Neural cell (in vitro differentiated cells): ENCODE results near the gene CCDC148. TPM values are rescaled to one million over a fixed set of nuclear protein-coding genes. Genes with fewer than 3 reads are reported as not detected.

Experiments
- H2AFZ ChIP-seq: fragments of 200-600, 300-800 bp; sonication (generic), shearing (Covaris generic); 2 replicates; pipeline ENCODE4 v1.6.0; 2014; ENCODE audit warnings: low read depth, mild to moderate bottlenecking, antibody characterized with exemption, low read length, moderate library complexity
- H3F3A ChIP-seq: fragments of 200-600 bp; shearing (Covaris generic); 2 replicates; pipeline ENCODE4 v1.6.1; 2016; ENCODE audit warnings: mild to moderate bottlenecking, moderate library complexity, mixed read lengths, antibody characterized with exemption, low read length; ENCODE audit not compliant: insufficient read depth, poor library complexity, severe bottlenecking
- H3K27ac ChIP-seq: fragments of 200-600, 300-800 bp; sonication (generic), shearing (Covaris generic); 2 replicates; pipeline ENCODE4 v1.5.1; 2014; ENCODE audit warnings: mild to moderate bottlenecking, low read length, moderate library complexity
- H3K27me3 ChIP-seq: fragments of 300-800, 200-600 bp; sonication (generic), shearing (Covaris generic); 2 replicates; pipeline ENCODE4 v1.6.0; 2014; ENCODE audit warnings: mild to moderate bottlenecking, low read depth, low read length, moderate library complexity; ENCODE audit not compliant: insufficient read depth
- H3K36me3 ChIP-seq: fragments of 300-800, 200-600 bp; sonication (generic), shearing (Covaris generic); 2 replicates; pipeline ENCODE4 v1.5.1; 2014; ENCODE audit warnings: mild to moderate bottlenecking, antibody characterized with exemption, low read length, moderate library complexity; ENCODE audit not compliant: insufficient read depth
- H3K4me2 ChIP-seq: fragments of 300-800, 200-600 bp; sonication (generic), shearing (Covaris generic); 2 replicates; pipeline ENCODE4 v1.6.0; 2014; ENCODE audit warnings: mild to moderate bottlenecking, low read length
- H3K4me3 ChIP-seq: fragments of 300-800, 200-600 bp; sonication (generic), shearing (Covaris generic); 2 replicates; pipeline ENCODE4 v1.5.1; 2014; ENCODE audit warnings: mild to moderate bottlenecking, low read length, moderate library complexity
- H3K79me2 ChIP-seq: fragments of 200-600 bp; shearing (Covaris generic); replicated peaks from 2 replicates; pipeline ENCODE4 v1.6.0; 2014; ENCODE audit warnings: mild to moderate bottlenecking, low read length, moderate library complexity; ENCODE audit not compliant: insufficient read depth
- H3K9ac ChIP-seq: fragments of 300-800, 200-600 bp; sonication (generic), shearing (Covaris generic); 2 replicates; pipeline ENCODE4 v1.6.1; 2016; ENCODE audit warnings: mild to moderate bottlenecking, low read length, mixed read lengths
- H3K9me2 ChIP-seq: fragments of 200-600 bp; shearing (Covaris generic); 2 replicates; pipeline ENCODE4 v1.6.1; 2016; ENCODE audit warnings: mild to moderate bottlenecking, low read length, mixed read lengths; ENCODE audit not compliant: insufficient read depth
- H3K9me3 ChIP-seq: fragments of 200-600, 300-800 bp; sonication (generic), shearing (Covaris generic); 2 replicates; pipeline ENCODE4 v1.6.1; 2016; ENCODE audit warnings: mild to moderate bottlenecking, mixed run types, low read length, moderate library complexity, mixed read lengths
- H4K20me1 ChIP-seq: fragments of 200-600 bp; shearing (Covaris generic); 2 replicates; pipeline ENCODE4 v1.6.1; 2016; ENCODE audit warnings: mild to moderate bottlenecking, mixed run types; ENCODE audit not compliant: insufficient read depth
- CTCF ChIP-seq: fragments of 450-650 bp; IDR thresholded peaks from 2 replicates; pipeline ENCODE4 v1.5.1; 2014; ENCODE audit warnings: antibody characterized with exemption, mild to moderate bottlenecking, moderate library complexity; ENCODE audit not compliant: poor library complexity, severe bottlenecking
- EP300 ChIP-seq: fragments of 450-650 bp; conservative IDR thresholded peaks from 2 replicates; pipeline ENCODE4 v1.6.1; 2014; ENCODE audit warnings: antibody characterized with exemption, mild to moderate bottlenecking, moderate library complexity; ENCODE audit not compliant: poor library complexity, severe bottlenecking
- EZH2 ChIP-seq: fragments of 200-600, 300-800 bp; shearing (Covaris generic), sonication (generic); IDR thresholded peaks from 2 replicates; pipeline ENCODE4 v1.6.1; 2014; ENCODE audit warnings: antibody characterized with exemption, low read length, borderline replicate concordance, mild to moderate bottlenecking; ENCODE audit not compliant: insufficient read depth, poor library complexity, severe bottlenecking
- MXI1 ChIP-seq: fragments of 450-650 bp; conservative IDR thresholded peaks from 2 replicates; pipeline ENCODE4 v1.6.1; 2014; ENCODE audit warnings: antibody characterized with exemption, mild to moderate bottlenecking; ENCODE audit not compliant: poor library complexity, severe bottlenecking
- POLR2AphosphoS5 ChIP-seq: IDR thresholded peaks from 2 replicates; pipeline ENCODE4 v1.6.1; 2012
- RAD21 ChIP-seq: fragments of 450-650 bp; conservative IDR thresholded peaks from 2 replicates; pipeline ENCODE4 v1.6.1; 2014; ENCODE audit warnings: antibody characterized with exemption, mild to moderate bottlenecking, moderate library complexity
- SMC3 ChIP-seq: fragments of 450-650 bp; conservative IDR thresholded peaks from 2 replicates; pipeline ENCODE4 v1.6.1; 2014; ENCODE audit warnings: antibody characterized with exemption, mild to moderate bottlenecking, moderate library complexity; ENCODE audit not compliant: poor library complexity
- TAF1 ChIP-seq: IDR thresholded peaks from 2 replicates; pipeline ENCODE4 v1.6.1; 2012; ENCODE audit warnings: low read depth
- polyA plus RNA-seq: library from polyadenylated mRNA; depleted of rRNA; stranded (reverse); fragments of >200 nt; gene quantifications from 2 replicates; pipeline ENCODE4 v1.2.3, GENCODE V29; 2014
- TF ChIP-seq, protein P1 (sequence below): IDR thresholded peaks from 2 replicates; pipeline ENCODE4 v1.6.1; 2012; ENCODE audit warnings: borderline replicate concordance

CCDC148 gene
- polyA plus RNA-seq, 1 donor from 2014 or later, result 1.8 TPM

DNA sequence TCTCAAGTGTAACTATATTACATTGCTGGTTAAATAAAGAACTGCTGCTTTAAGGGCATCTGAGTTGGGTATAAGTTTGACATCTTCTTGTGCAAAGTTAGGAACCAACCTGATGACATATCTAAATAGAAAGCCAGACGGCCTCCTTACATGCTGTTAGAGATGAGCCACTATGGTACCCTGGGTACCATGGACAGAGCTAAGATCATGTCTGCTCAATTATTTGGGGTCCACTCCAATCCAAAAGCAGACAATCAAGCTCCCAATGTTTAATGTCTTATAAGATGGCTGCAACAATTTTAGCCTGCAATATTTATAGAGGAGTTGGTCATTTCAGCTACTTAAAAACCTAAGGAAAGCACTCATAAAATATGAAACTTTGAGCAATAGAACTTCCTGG, 268.6 kb downstream of the CCDC148 start:
- Histone ChIP-seq H3K9me3 (no peaks in the 10 kb centered on the region), H4K20me1 (no peaks in the 10 kb centered on the region), H3K9ac (no peak overlapping the region), H3K4me2 (no peak overlapping the region), H3K4me3 (no peak overlapping the region), H3K27me3 (no peaks in the 10 kb centered on the region), H3K9me2 (no peaks in the 10 kb centered on the region), H3K36me3 (no peaks in the 10 kb centered on the region), H3K79me2 (no peaks in the 10 kb centered on the region), H3K27ac (no peak overlapping the region), H2AFZ (no peak overlapping the region), H3F3A (no peaks in the 10 kb centered on the region)
- TF ChIP-seq POLR2AphosphoS5 (no peak), TAF1 (no peak), SMC3 (no peak), EZH2 (no peak), MXI1 (no peak), CTCF (no peak), EP300 (no peak), RAD21 (no peak)
- TF ChIP-seq, protein P1, sequence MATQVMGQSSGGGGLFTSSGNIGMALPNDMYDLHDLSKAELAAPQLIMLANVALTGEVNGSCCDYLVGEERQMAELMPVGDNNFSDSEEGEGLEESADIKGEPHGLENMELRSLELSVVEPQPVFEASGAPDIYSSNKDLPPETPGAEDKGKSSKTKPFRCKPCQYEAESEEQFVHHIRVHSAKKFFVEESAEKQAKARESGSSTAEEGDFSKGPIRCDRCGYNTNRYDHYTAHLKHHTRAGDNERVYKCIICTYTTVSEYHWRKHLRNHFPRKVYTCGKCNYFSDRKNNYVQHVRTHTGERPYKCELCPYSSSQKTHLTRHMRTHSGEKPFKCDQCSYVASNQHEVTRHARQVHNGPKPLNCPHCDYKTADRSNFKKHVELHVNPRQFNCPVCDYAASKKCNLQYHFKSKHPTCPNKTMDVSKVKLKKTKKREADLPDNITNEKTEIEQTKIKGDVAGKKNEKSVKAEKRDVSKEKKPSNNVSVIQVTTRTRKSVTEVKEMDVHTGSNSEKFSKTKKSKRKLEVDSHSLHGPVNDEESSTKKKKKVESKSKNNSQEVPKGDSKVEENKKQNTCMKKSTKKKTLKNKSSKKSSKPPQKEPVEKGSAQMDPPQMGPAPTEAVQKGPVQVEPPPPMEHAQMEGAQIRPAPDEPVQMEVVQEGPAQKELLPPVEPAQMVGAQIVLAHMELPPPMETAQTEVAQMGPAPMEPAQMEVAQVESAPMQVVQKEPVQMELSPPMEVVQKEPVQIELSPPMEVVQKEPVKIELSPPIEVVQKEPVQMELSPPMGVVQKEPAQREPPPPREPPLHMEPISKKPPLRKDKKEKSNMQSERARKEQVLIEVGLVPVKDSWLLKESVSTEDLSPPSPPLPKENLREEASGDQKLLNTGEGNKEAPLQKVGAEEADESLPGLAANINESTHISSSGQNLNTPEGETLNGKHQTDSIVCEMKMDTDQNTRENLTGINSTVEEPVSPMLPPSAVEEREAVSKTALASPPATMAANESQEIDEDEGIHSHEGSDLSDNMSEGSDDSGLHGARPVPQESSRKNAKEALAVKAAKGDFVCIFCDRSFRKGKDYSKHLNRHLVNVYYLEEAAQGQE, result no peak

DNA sequence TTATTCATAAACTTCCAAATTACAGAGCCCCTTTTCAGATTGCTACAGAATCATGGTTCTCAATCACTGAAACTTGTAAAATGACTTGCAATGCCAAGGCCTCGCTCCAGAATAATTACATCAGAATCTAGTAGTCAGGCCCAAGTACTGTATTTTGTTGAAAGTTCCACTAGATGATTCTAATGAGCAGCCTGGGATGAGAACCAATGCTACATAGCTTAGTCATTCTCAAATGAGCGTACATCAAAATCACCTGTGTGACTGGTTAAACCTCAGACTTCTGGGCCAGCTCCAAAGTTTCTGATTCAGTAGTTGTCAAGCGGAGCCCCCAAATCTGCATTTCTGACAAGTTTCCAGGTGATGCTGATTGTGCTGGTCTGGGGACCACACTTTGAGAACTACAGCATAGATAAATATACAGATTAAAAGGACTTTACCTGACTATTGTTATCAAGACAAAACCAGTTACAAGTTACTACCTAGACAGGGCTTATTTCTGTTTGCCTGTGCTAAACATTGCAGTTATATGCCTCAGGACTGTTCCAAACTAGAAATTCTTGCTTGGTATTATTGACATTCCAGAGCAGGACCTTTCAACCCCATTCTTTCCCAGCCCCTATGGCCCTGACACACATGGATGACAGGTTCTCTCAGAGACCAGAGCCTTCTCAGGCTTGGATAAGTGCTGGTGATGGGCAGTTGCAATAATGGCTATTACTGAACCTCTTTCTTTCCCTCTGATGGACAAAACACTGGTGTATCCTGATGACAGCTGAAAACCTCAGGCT, 271.8 kb downstream of the CCDC148 start:
- H3K36me3 ChIP-seq, result no peaks in the 10 kb centered on the region
- no peaks in the 10 kb centered on the region for H3K27me3 ChIP-seq
- no peaks in the 10 kb centered on the region for H3K9me3 ChIP-seq
- TF ChIP-seq RAD21 (no peak), EP300 (no peak), EZH2 (no peak), MXI1 (no peak), TAF1 (no peak), CTCF (no peak), POLR2AphosphoS5 (no peak), SMC3 (no peak)
- TF ChIP-seq, protein P1, result no peak
- no peaks in the 10 kb centered on the region for H4K20me1 ChIP-seq
- H3F3A ChIP-seq, result no peaks in the 10 kb centered on the region
- H3K79me2 ChIP-seq, result no peaks in the 10 kb centered on the region
- no peak overlapping the region for H3K4me2 ChIP-seq
- no peak overlapping the region for H3K9ac ChIP-seq
- no peak overlapping the region for H3K27ac ChIP-seq
- H2AFZ ChIP-seq, result no peak overlapping the region
- no peaks in the 10 kb centered on the region for H3K9me2 ChIP-seq
- H3K4me3 ChIP-seq, result no peak overlapping the region
